HG03520 (cell line): ENCODE results near the gene LYPD6B.

Experiments used
- ATAC-seq: cut with Tn5 transposase; IDR thresholded peaks from one replicate; pipeline ENCODE4 v1.9.1; 2021; ENCODE audit warnings: mild to moderate bottlenecking, moderate library complexity; ENCODE audit not compliant: unreplicated experiment

The LYPD6B gene

DNA sequence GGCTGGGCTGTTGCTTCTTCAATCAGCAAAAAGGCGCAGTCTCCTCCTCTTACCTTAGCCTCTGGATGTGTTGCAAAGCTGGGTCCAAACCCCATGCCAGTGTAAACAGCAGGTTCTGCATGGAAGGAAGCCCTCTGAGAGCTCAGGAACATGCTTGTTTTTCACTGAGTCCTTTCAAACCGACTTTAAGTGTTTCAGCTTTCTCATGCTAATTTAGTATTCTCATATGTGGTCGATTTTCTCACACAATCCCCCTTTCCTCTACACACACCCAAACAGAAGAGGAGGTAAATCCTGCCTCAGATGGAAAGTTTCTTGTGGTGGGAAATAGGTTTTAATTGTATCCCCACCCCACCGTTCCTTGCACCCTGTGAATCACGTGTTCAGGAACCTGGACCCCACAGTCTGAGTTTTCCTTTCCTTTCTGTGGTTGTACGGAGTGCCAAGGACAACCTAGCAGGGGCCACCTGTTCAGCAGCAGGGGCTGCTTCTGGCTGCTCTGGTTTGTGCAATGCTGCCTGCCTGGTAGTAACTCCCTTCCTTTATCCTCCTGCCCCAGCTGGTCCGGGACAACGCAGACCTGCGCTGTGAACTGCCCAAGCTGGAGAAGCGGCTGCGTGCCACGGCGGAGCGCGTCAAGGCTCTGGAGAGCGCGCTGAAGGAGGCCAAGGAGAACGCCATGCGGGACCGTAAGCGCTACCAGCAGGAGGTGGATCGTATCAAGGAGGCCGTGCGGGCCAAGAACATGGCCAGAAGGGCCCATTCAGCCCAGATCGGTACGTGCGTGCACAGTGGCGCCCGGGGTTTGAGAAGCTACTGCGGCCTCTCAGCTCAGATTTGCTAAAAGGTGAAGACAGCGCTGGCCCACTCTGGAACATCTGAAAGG is 28.7 kb upstream of the LYPD6B start:
- no peak for ATAC-seq

DNA sequence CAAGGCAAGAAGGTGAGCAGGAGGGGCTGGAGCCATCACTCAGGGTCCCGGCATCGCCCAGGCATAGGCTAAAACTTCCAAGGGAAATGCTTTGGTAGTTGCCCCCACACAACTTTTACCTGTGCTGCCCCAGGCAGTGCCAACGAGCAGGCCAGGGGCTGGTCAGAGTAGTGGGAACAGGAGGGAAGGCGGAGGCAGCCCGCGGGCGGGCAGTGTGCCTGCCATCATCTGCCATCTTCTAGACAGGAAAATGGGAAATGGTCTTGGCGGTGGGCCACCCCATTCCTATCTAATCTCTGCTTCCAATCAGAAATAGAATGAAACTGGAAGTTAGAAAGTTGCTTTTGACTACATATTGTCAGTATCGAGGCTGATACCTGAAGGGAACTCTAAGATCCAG is 26.0 kb upstream of the LYPD6B start:
- no peak for ATAC-seq

DNA sequence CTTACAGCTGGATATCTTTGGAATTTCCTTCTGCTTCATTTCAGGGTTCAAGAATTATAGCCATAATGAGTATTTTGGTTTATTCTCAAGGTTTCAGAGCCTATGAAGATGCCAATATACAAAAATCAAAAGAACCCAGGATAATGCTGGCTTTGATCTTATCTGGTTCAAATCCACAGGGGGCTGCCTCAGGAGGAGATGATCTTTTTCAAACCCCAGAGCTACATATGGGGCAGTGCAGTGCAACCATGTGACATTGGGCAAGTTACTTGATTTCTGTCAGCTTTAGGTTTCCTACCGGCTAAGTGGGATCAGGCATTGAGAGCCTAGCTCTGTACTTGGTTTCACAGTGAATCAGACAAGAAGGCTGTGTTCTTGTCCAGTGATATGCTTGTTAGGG is 23.0 kb upstream of the LYPD6B start:
- no peak for ATAC-seq

- no peak for ATAC-seq
These were observed 22.5 kb upstream of the LYPD6B start for GRCh38 chr2:149015926-149016563.

- ATAC-seq: no peak
These were observed 21.1 kb upstream of the LYPD6B start for GRCh38 chr2:149017116-149017985.

DNA sequence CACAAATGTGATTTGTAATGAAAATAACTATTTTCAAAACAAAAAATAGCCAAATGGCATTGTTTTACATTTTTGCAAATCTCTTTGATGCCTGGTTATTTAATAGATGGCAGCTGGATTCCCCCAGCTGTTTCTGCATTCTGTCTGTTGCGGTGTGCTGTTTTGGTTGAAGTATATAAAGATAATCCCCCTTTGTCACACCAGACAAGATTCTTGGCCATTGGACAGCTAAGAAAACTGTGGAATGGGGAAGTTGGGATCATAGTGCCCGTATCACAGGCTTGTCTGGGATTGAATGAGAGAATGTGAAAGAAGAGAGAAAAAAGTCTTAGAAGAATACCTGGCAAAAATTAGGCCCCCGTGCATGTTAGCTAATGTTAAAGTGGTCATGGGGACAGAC is 19.5 kb upstream of the LYPD6B start:
- ATAC-seq: no peak

- no peak for ATAC-seq
These were observed 18.7 kb upstream of the LYPD6B start for GRCh38 chr2:149019768-149020167.

DNA sequence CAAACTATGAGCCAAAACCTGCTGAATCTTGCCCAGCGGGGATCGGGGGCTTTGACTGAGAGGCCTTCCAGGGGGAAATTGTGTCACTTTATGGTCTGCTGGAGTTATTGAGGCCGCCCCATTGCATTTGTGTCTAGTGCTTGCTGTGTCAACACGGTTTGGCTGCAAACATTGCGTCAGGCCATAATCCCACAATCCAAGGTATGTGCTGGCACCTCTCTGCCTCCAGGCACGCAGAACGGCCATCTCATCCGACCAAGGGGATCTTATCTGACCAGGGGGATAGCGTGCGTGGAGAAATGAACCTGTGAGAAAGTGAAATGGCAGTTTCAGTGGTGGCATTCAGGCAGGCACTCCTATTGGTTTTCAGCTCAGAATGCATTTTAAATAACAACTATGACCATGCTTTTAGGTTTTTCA is 18.1 kb upstream of the LYPD6B start:
- peak; percentile 37 for ATAC-seq

DNA sequence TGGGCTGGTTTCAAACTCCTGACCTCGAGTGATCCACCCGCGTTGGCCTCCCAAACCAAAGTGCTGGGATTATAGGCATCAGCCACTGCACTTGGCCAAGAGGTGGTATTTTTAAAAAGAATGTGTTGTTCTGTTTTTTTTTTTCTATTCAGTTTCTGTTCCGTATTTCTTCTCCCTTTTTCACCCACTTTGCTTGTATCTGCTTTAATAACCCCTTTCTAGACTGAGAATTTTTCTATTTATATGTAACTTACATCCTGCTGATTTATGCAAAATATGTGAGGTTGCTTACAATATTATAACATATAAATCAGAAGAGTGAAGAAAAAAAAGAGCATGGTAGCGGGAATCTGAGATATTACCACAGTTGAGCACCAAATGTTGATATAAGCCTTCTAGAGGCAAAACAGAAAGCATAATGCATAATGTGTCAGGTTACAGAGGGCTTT is 17.2 kb upstream of the LYPD6B start:
- peak; percentile 64 for ATAC-seq

DNA sequence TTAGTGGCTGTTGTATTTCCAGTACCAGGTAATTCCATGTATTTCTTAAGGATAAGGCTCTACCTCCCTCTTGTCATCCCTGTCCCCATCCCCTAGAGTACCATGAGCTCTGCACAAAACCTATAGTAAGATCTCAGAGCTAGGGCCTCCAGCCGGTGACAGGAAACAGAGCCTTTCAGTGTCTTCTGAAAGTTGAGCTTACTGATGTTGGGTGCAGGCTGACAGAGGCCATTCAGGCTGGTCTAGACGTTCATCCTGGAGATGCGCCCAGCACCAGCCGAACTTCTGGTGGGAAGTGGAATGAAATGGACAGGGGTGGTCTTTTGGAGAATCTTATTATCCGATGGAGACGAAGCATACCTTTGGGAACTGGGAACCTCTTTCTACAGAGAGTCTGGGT is 16.7 kb upstream of the LYPD6B start:
- peak; percentile 64 for ATAC-seq

- ATAC-seq: no peak
These were observed 15.4 kb upstream of the LYPD6B start for GRCh38 chr2:149023091-149023490.

GRCh38 chr2:149027590-149028250 is 10.8 kb upstream of the LYPD6B start:
- ATAC-seq: no peak

DNA sequence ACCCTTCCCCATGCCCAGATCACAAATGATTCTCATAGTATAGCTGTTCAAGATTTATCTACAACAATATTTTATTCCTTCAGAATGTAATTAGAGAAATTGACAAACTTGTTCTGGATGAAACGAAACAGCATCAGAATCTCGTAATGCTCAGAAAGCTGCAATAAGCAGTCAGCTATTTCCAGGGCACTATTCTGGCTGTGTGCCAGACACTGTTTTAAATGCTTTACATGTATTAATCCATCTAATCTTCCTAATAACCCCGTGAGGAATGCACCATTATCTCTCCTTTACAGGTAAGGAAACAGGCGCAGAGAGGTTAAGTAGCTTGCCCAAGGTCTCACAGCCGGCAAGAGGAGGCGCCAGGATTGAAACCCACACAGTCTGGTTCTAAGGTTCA is 10.1 kb upstream of the LYPD6B start:
- no peak for ATAC-seq

GRCh38 chr2:149028891-149029290 is 9.6 kb upstream of the LYPD6B start:
- no peak for ATAC-seq

GRCh38 chr2:149029307-149029965 is 9.1 kb upstream of the LYPD6B start:
- ATAC-seq: no peak

DNA sequence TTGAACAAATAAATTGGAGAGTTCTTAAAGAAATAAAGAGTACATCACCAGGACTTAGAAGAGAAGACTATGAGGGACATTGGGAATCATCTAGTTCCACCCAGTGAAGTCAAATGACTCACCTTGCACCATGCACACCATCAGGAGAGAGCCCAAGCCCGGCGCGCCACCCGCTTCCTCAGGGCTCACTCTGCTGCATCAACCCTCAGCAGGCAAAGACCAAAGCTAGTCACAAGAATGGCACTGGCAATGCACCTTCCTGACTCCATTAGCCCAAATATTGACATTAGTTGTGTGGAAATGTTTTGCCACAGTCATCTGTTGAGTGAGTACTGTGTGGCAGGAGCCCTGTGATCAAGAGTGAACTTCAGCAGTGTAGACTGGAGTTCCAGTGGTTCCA is 7.1 kb upstream of the LYPD6B start:
- ATAC-seq: no peak

DNA sequence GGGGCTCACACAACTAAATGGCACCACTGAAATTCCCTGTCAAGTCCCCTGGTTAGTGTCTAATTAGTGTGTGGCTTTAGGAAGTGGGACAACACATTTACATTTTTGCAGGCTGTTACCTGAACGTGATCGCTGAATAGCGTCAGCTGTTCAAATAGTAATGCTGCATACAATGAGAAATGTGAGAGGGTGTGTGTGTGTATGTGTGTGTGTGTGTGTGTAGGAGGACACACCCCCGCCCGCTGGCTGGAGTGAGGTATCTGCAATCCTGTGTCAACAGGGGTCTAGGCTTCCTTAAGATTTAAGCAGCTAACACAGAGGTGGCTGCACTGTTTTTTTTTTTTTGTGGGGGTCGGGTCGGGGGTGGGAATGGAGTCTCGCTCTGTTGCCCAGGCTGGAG is 4.8 kb upstream of the LYPD6B start:
- ATAC-seq: no peak

- ATAC-seq: no peak
These were observed 4.1 kb upstream of the LYPD6B start for GRCh38 chr2:149034406-149034805.

GRCh38 chr2:149036507-149037293 is 1.8 kb upstream of the LYPD6B start:
- no peak for ATAC-seq

DNA sequence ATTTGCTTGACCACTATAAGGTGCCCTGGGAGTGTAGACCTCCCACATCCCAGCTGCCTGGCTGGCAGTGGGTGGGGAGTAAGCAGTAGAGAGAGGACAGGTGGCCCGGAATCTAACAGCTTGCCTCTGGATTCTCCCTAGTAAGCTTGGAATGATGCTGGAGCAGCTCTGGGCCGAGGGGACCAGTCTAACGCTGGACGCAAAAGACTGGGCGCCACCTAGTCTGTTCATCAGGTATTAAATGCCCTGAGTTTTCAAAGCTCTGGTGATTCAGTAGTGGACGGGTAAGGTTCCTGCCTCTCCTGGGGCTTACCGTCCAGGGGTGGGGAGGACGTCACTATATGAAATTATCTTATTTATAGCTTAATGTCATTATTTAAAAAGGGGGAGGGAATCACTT is 648 bp upstream of the LYPD6B start:
- no peak for ATAC-seq
